ENCODE data around the gene MTCL1. TPM values are rescaled to one million over a fixed set of nuclear protein-coding genes. Genes with fewer than 3 reads are reported as not detected.

MTCL1 gene
- total RNA-seq, 1 donor from 2014 or later: 0.50 TPM

DNA sequence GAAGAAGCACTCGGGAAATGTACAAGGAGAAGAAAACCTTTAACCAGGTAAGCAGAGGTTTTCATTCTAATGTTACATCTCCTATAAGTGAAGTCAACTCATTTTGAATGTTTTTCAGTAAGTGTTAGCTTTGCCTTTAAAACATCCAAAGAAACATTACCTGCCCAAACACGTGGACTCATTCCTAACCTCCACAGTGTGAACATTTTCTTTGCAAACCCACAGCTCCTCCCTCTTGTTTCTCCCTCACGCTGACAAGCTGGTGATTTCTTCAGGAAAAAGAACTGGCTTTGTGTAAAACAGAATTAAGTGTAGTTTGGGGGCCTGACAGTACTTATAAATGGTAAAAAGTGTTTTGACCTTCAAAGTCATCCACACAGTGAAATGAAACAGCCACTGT is 72.5 kb downstream of the MTCL1 start:
- no peak for DNase-seq (ENCODE audit: low spot score)
- intact Hi-C loops (cut with micrococcal nuclease): no loop called here
- Mint-ChIP-seq H3K27ac (no peak overlapping the region), H3K27me3 (ENCODE audit: low read depth) (peaks cover 3% of the 10 kb centered on the region), H3K9me3 (no peaks in the 10 kb centered on the region), H3K4me1 (ENCODE audit: low read depth) (no peaks in the 10 kb centered on the region), H3K36me3 (ENCODE audit: low read depth) (no peaks in the 10 kb centered on the region), H3K4me3 (ENCODE audit: low read depth) (no peak overlapping the region)

DNA sequence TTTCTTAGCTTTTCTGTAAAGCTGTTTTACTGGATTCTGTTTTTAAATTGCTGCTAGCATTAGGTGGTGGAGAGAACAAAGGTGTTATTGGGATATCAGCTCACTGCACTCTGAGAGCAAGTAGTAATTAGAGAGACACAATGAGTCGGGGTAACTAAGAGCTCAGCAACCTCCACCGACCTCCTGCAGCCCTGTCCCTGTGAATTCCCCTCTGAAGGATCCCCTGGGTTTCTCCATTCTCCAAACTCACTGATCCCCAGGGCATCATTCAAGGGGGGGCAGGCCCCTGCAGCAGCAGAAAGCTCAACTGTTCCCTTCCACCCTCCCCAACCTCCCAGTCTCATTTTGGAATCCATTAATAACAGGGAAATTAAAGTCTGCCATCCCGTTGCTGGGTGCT is 73.0 kb downstream of the MTCL1 start:
- intact Hi-C loops (cut with micrococcal nuclease): no loop called here
- no peaks in the 10 kb centered on the region for H3K4me1 Mint-ChIP-seq (ENCODE audit: low read depth)

GRCh38 chr18:8778824-8779223 is 73.5 kb downstream of the MTCL1 start:
- intact Hi-C loops (cut with micrococcal nuclease): no loop called here
- Mint-ChIP-seq H3K9me3 (no peaks in the 10 kb centered on the region), H3K4me3 (ENCODE audit: low read depth) (no peak overlapping the region), H3K4me1 (ENCODE audit: low read depth) (no peaks in the 10 kb centered on the region), H3K36me3 (ENCODE audit: low read depth) (no peaks in the 10 kb centered on the region), H3K27me3 (ENCODE audit: low read depth) (peaks cover 3% of the 10 kb centered on the region), H3K27ac (no peak overlapping the region)
- no peak for DNase-seq (ENCODE audit: low spot score)

More for the DNA sequence above, 73.0 kb downstream of the MTCL1 start:
- Mint-ChIP-seq H3K9me3 (no peaks in the 10 kb centered on the region), H3K36me3 (ENCODE audit: low read depth) (no peaks in the 10 kb centered on the region), H3K27me3 (ENCODE audit: low read depth) (peaks cover 3% of the 10 kb centered on the region), H3K27ac (no peak overlapping the region), H3K4me3 (ENCODE audit: low read depth) (no peak overlapping the region)
- DNase-seq (ENCODE audit: low spot score): no peak

- intact Hi-C loops (cut with micrococcal nuclease): no loop called here
- H3K9me3 Mint-ChIP-seq: no peaks in the 10 kb centered on the region
- peaks cover 3% of the 10 kb centered on the region for H3K27me3 Mint-ChIP-seq (ENCODE audit: low read depth)
- DNase-seq (ENCODE audit: low spot score): no peak
- H3K4me3 Mint-ChIP-seq (ENCODE audit: low read depth): no peak overlapping the region
- no peaks in the 10 kb centered on the region for H3K4me1 Mint-ChIP-seq (ENCODE audit: low read depth)
- no peak overlapping the region for H3K27ac Mint-ChIP-seq
- no peaks in the 10 kb centered on the region for H3K36me3 Mint-ChIP-seq (ENCODE audit: low read depth)
Observed at GRCh38 chr18:8779251-8779650, 73.9 kb downstream of the MTCL1 start.

GRCh38 chr18:8780227-8780626 is 74.9 kb downstream of the MTCL1 start:
- no peaks in the 10 kb centered on the region for H3K4me1 Mint-ChIP-seq (ENCODE audit: low read depth)
- H3K4me3 Mint-ChIP-seq (ENCODE audit: low read depth): no peak overlapping the region
- no peaks in the 10 kb centered on the region for H3K36me3 Mint-ChIP-seq (ENCODE audit: low read depth)
- DNase-seq (ENCODE audit: low spot score): no peak
- no peaks in the 10 kb centered on the region for H3K9me3 Mint-ChIP-seq
- H3K27ac Mint-ChIP-seq: no peak overlapping the region
- intact Hi-C loops (cut with micrococcal nuclease): no loop called here
- H3K27me3 Mint-ChIP-seq (ENCODE audit: low read depth): peaks cover 3% of the 10 kb centered on the region

GRCh38 chr18:8781671-8782070 is 76.3 kb downstream of the MTCL1 start:
- H3K27me3 Mint-ChIP-seq (ENCODE audit: low read depth): peaks cover 3% of the 10 kb centered on the region
- H3K4me3 Mint-ChIP-seq (ENCODE audit: low read depth): no peak overlapping the region
- H3K9me3 Mint-ChIP-seq: no peaks in the 10 kb centered on the region
- intact Hi-C loops (cut with micrococcal nuclease): no loop called here
- DNase-seq (ENCODE audit: low spot score): no peak
- H3K36me3 Mint-ChIP-seq (ENCODE audit: low read depth): no peaks in the 10 kb centered on the region
- H3K4me1 Mint-ChIP-seq (ENCODE audit: low read depth): no peaks in the 10 kb centered on the region
- no peak overlapping the region for H3K27ac Mint-ChIP-seq

DNA sequence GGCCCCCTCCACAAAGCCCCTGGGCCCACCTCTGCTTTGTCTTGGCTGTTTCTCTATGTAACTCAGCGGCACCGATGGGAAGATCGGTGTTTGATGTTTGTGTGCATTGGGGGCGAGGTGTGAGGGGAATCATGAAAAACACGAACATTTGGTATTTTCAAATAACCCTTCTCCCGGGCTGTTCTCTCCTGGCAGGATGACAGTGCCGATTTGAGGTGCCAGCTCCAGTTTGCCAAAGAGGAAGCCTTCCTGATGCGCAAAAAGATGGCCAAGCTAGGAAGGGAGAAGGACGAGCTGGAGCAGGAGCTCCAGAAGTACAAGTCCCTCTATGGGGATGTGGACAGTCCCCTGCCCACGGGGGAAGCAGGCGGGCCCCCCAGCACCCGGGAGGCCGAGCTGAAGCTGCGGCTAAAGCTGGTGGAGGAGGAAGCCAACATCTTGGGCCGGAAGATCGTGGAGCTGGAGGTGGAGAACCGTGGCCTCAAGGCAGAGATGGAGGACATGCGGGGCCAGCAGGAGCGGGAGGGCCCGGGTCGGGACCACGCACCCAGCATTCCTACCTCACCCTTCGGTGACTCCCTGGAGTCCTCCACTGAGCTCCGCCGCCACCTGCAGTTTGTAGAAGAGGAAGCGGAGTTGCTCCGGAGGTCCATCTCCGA is 78.1 kb downstream of the MTCL1 start:
- no peak overlapping the region for H3K4me3 Mint-ChIP-seq (ENCODE audit: low read depth)
- peaks cover 3% of the 10 kb centered on the region for H3K27me3 Mint-ChIP-seq (ENCODE audit: low read depth)
- no peaks in the 10 kb centered on the region for H3K4me1 Mint-ChIP-seq (ENCODE audit: low read depth)
- H3K9me3 Mint-ChIP-seq: no peaks in the 10 kb centered on the region
- intact Hi-C loops (cut with micrococcal nuclease): no loop called here
- H3K36me3 Mint-ChIP-seq (ENCODE audit: low read depth): no peaks in the 10 kb centered on the region
- H3K27ac Mint-ChIP-seq: no peak overlapping the region
- no peak for DNase-seq (ENCODE audit: low spot score)

DNA sequence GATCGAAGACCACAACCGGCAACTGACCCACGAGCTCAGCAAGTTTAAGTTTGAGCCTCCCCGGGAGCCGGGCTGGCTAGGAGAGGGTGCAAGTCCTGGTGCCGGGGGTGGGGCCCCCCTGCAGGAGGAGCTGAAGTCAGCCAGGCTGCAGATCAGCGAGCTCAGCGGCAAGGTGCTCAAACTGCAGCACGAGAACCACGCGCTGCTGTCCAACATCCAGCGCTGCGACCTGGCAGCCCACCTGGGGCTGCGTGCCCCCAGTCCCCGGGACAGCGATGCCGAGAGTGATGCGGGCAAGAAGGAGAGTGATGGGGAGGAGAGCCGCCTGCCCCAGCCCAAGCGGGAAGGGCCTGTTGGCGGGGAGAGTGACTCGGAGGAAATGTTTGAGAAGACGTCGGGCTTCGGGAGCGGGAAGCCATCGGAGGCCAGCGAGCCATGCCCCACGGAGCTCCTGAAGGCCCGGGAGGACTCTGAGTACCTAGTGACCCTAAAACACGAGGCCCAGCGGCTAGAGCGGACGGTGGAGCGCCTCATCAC is 78.7 kb downstream of the MTCL1 start:
- H3K4me1 Mint-ChIP-seq (ENCODE audit: low read depth): no peaks in the 10 kb centered on the region
- peaks cover 3% of the 10 kb centered on the region for H3K27me3 Mint-ChIP-seq (ENCODE audit: low read depth)
- H3K9me3 Mint-ChIP-seq: no peaks in the 10 kb centered on the region
- no peak overlapping the region for H3K27ac Mint-ChIP-seq
- DNase-seq (ENCODE audit: low spot score): no peak
- intact Hi-C loops (cut with micrococcal nuclease): no loop called here
- H3K4me3 Mint-ChIP-seq (ENCODE audit: low read depth): no peak overlapping the region
- H3K36me3 Mint-ChIP-seq (ENCODE audit: low read depth): no peaks in the 10 kb centered on the region

GRCh38 chr18:8785261-8785660 is 79.9 kb downstream of the MTCL1 start:
- no peaks in the 10 kb centered on the region for H3K9me3 Mint-ChIP-seq
- no peaks in the 10 kb centered on the region for H3K36me3 Mint-ChIP-seq (ENCODE audit: low read depth)
- DNase-seq (ENCODE audit: low spot score): no peak
- no peaks in the 10 kb centered on the region for H3K4me1 Mint-ChIP-seq (ENCODE audit: low read depth)
- intact Hi-C loops (cut with micrococcal nuclease): no loop called here
- no peak overlapping the region for H3K4me3 Mint-ChIP-seq (ENCODE audit: low read depth)
- peaks cover 2% of the 10 kb centered on the region for H3K27me3 Mint-ChIP-seq (ENCODE audit: low read depth)
- H3K27ac Mint-ChIP-seq: no peak overlapping the region

DNA sequence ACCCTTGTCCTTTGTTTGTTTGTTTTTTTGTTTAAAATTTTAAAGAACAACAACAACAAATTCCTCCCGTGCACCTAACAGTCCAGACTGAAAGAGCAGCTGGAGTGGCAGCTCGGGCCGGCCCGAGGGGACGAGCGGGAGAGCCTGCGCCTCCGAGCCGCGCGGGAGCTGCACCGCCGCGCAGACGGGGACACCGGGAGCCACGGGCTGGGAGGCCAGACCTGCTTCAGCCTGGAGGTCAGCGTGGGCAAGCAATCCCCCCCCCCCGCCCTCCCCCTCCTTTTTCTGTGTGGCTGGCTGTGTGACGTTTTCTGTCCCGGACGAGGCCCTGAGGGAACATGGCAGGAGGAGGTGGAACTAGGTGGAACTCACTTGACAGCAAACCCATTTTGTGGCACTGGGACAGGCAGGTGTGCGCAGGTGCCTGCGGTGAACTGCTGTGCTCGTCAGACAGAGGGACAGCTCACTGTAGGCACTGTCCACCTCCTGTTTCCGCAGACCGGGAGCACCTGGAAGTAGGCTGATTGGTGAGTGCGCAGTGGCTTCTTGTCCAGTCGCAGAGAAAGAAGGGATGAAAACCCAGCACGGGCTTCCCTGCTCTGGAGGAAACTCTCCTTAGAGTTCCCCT is 80.6 kb downstream of the MTCL1 start:
- no peaks in the 10 kb centered on the region for H3K9me3 Mint-ChIP-seq
- H3K4me3 Mint-ChIP-seq (ENCODE audit: low read depth): no peak overlapping the region
- no peaks in the 10 kb centered on the region for H3K36me3 Mint-ChIP-seq (ENCODE audit: low read depth)
- no peak for DNase-seq (ENCODE audit: low spot score)
- no peak overlapping the region for H3K27ac Mint-ChIP-seq
- intact Hi-C loops (cut with micrococcal nuclease): no loop called here
- peaks cover 2% of the 10 kb centered on the region for H3K27me3 Mint-ChIP-seq (ENCODE audit: low read depth)
- H3K4me1 Mint-ChIP-seq (ENCODE audit: low read depth): no peaks in the 10 kb centered on the region

- no peak for DNase-seq (ENCODE audit: low spot score)
- Mint-ChIP-seq H3K27ac (no peak overlapping the region), H3K4me3 (ENCODE audit: low read depth) (no peak overlapping the region), H3K27me3 (ENCODE audit: low read depth) (peaks cover 2% of the 10 kb centered on the region), H3K4me1 (ENCODE audit: low read depth) (no peaks in the 10 kb centered on the region), H3K9me3 (no peaks in the 10 kb centered on the region), H3K36me3 (ENCODE audit: low read depth) (no peaks in the 10 kb centered on the region)
- intact Hi-C loops (cut with micrococcal nuclease): no loop called here
Observed at GRCh38 chr18:8786483-8787370, 81.4 kb downstream of the MTCL1 start.

GRCh38 chr18:8787371-8787670 is 82.0 kb downstream of the MTCL1 start:
- intact Hi-C loops (cut with micrococcal nuclease): no loop called here
- Mint-ChIP-seq H3K36me3 (ENCODE audit: low read depth) (no peaks in the 10 kb centered on the region), H3K4me1 (ENCODE audit: low read depth) (no peaks in the 10 kb centered on the region), H3K27ac (no peak overlapping the region), H3K27me3 (ENCODE audit: low read depth) (peaks cover 2% of the 10 kb centered on the region), H3K4me3 (ENCODE audit: low read depth) (no peak overlapping the region), H3K9me3 (no peaks in the 10 kb centered on the region)
- no peak for DNase-seq (ENCODE audit: low spot score)

DNA sequence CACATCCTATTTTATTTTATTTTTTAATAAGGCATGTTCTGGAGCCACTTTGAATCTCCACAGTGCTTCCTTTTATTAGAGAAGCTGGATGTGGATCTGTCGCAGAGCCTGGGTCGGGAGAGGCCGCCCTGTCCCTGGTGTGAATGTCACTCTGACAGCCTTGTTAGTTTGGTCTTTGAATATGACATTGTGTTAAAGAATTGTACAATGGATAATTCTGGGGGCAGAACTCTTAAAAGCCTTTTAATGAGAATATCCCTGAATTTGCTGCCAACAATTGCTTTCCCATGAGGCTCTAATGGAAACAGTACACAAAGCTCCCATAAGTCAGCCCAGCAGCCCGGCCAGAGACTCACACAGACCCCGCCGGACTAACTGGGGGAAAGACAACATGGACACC is 82.4 kb downstream of the MTCL1 start:
- Mint-ChIP-seq H3K4me3 (ENCODE audit: low read depth) (no peak overlapping the region), H3K27me3 (ENCODE audit: low read depth) (peaks cover 2% of the 10 kb centered on the region), H3K9me3 (no peaks in the 10 kb centered on the region), H3K36me3 (ENCODE audit: low read depth) (no peaks in the 10 kb centered on the region), H3K4me1 (ENCODE audit: low read depth) (no peaks in the 10 kb centered on the region), H3K27ac (no peak overlapping the region)
- DNase-seq (ENCODE audit: low spot score): no peak
- intact Hi-C loops (cut with micrococcal nuclease): no loop called here
